ENCODE data around the gene ATL2.
"Not testable (repeated sequence)": the region's sequence is repeated elsewhere in the genome, so short reads cannot be mapped to it uniquely, and the experiment has no call there.

The ATL2 gene

DNA sequence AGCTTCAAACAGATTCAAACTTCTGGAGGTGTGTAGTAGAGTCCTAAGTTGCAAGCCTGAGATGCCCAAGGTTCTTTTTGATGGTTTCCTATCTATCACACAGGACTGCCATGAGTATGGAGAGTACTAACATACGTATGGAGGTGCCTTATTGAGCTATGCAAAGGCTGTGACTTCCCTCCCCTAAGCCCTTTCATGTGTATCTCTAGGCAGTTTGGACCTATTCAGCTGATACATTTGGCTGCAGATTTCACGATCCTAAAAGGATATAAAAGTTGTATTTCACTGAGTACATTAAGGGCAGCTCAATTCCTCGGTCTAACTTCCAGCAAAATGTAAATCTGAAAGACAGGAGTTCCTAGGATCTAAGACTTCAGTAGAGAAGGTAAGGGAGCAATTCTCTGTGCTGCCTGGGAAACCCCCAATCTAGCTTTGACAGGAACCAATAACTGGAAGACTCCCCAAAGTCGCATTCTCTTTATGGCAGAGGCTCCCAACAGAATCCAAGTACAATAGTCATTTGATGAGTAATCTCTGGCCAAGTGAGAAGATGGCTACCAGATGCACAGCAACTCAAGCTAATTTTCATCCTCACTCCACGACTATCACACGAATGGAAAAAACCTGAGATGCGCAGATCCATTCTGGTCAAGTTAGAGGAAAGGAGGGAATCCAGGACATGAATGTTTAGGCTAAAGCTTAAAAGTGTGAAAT is 83.8 kb downstream of the ATL2 start:
- H3K4me3 ChIP-seq (ENCODE audit: low read depth, low read length), result no peak overlapping the region
- DNase-seq (ENCODE audit: low read depth), result no peak
- TF ChIP-seq, protein P1, sequence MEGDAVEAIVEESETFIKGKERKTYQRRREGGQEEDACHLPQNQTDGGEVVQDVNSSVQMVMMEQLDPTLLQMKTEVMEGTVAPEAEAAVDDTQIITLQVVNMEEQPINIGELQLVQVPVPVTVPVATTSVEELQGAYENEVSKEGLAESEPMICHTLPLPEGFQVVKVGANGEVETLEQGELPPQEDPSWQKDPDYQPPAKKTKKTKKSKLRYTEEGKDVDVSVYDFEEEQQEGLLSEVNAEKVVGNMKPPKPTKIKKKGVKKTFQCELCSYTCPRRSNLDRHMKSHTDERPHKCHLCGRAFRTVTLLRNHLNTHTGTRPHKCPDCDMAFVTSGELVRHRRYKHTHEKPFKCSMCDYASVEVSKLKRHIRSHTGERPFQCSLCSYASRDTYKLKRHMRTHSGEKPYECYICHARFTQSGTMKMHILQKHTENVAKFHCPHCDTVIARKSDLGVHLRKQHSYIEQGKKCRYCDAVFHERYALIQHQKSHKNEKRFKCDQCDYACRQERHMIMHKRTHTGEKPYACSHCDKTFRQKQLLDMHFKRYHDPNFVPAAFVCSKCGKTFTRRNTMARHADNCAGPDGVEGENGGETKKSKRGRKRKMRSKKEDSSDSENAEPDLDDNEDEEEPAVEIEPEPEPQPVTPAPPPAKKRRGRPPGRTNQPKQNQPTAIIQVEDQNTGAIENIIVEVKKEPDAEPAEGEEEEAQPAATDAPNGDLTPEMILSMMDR (IDR thresholded peaks at IDR 0.05; ENCODE audit: control insufficient read depth, extremely low read depth, insufficient read depth), result no peak

DNA sequence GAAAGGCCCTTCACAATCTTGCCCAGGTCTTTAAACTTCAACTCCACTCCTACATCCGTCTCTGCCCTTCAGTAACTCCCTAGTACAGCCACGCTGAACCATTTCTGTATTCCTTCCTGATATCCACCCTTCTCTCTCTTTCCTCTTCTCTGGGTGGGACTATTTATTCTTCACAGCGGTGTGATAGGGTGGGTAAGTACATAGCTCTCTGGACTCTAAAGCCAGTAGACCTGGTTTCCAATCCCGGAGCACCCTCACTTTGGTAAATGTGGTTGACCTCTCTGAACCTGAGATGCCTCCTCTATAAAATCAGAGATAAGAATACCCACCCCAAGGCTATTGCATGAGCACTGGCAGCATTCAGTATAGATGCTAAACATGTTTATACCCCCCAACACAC is 86.7 kb downstream of the ATL2 start:
- TF ChIP-seq, protein P1 (IDR thresholded peaks at IDR 0.05; ENCODE audit: control insufficient read depth, extremely low read depth, insufficient read depth), result no peak
- DNase-seq (ENCODE audit: low read depth), result no peak

DNA sequence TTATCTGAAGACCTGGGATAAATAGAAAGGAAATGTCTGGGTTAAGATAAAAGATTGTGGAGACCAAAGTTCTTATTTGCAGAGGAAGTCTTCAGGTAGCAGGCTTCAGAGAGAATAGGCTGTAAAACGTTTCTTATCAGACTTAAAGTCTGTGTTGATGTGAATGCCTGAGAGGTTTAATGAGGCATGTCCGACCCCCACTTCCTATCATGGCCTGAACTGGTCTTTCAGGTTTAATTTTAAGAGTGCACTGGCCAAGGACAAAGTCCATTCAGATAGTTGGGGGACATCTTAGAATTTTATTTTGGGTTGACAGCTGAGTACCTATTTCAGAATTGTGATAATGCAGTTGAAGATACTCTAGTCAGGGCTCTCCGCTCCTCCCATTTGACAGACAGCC is 92.1 kb downstream of the ATL2 start:
- TF ChIP-seq, protein P1 (IDR thresholded peaks at IDR 0.05; ENCODE audit: control insufficient read depth, extremely low read depth, insufficient read depth), result no peak
- H3K4me3 ChIP-seq (ENCODE audit: low read depth, low read length), result no peak overlapping the region
- DNase-seq (ENCODE audit: low read depth), result no peak

More for the DNA sequence above, 86.7 kb downstream of the ATL2 start:
- H3K4me3 ChIP-seq (ENCODE audit: low read depth, low read length), result no peak overlapping the region

DNA sequence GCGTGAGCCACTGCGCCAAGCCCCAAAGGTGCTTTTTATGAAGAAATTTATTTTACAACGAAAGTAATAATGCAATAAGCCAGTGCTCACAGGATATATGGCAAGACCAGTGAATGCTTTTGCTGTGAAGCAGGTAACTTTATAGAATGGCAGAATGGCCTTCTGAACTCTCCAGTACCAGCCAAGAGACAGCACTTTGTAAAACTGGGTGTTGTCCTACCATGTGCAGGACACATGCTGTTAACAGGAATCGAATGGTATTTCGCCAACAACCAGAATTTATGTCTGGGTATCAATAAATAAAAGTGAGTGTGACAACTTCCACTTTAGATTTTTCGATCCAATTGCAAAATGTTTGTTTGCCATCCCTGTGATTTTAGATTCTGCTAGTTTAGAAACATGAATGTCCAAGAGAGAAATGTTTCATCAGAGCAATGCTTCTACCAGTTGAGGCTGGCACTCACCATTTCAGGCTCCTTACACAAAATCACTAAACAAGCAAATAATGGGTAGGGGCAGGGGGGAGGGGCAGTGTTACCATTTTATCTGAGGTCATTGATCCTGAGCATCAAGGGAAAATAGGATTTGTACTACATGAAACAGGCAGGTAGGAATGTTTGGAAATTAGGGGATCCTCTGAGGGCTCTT is 95.9 kb downstream of the ATL2 start:
- no peak overlapping the region for H3K4me3 ChIP-seq (ENCODE audit: low read depth, low read length)
- no peak for DNase-seq (ENCODE audit: low read depth)
- TF ChIP-seq, protein P1 (IDR thresholded peaks at IDR 0.05; ENCODE audit: control insufficient read depth, extremely low read depth, insufficient read depth), result no peak

DNA sequence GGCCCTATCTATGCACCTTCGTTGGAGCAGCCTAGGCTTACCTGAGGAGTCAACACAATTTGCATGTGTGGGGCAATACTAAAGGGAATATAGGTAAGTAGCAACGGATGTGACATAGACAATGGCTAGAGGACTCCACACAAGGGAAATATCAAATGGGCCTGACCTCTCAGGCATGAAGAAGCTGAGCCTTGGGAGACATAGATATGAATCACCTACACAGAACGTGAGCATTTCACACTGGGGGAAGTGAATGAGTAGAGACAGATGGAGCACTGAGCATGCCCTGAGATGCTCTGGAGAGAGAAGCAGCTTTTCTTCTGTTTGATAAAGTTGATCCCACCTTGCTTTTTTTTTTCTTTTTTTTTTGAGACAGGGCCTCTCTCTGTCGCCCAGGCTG is 97.9 kb downstream of the ATL2 start:
- TF ChIP-seq, protein P1 (IDR thresholded peaks at IDR 0.05; ENCODE audit: control insufficient read depth, extremely low read depth, insufficient read depth), result no peak
- DNase-seq (ENCODE audit: low read depth), result no peak
- no peak overlapping the region for H3K4me3 ChIP-seq (ENCODE audit: low read depth, low read length)

DNA sequence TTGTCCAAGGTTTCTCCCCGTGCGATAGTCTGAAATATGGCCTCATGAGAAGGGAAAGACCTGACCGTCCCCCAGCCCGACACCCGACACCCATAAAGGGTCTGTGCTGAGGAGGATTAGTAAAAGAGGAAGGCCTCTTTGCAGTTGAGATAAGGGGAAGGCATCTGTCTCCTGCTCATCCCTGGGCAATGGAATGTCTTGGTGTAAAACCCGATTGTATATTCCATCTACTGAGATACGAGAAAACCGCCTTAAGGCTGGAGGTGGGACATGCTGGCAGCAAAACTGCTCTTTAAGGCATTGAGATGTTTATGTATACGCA is 99.0 kb downstream of the ATL2 start:
- H3K4me3 ChIP-seq (ENCODE audit: low read depth, low read length); DNase-seq (ENCODE audit: low read depth): not testable (repeated sequence)

DNA sequence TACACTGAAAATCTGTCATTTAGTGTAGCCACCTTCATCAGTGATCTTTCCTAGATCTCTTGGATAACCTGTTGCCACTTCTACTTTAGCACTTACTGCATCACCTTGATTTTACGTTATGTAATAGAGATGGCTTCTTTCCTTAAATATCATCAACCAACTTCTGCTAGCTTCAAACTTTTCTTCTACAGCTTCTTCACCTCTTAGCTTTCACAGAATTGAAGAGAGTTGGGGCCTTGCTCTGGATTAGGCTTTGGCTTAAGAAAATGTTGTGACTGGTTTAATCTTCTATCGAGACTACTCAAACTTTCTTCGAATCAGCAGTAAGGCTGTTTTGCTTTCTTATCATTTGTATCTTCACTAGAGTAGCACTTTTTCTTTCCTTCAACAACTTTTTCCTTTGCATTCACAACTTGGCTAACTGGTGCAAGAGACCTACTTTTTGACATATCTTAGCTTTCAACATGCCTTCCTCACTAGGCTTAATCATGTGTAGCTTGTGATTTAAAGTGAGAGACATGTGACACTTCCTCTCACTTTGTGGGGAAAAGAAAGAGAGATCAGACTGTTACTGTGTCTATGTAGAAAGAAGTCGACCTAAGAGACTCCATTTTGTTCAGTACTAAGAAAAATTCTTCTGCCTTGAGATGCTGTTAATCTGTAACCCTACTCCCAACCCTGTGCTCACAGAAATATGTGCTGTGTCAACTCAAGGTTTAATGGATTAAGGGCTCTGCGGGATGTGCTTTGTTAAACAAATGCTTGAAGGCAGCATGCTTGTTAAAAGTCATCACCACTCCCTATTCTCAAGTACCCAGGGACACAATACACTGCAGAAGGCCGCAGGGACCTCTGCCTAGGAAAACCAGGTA is 99.6 kb downstream of the ATL2 start:
- no peak for DNase-seq (ENCODE audit: low read depth)
- H3K4me3 ChIP-seq (ENCODE audit: low read depth, low read length), result no peak overlapping the region
- TF ChIP-seq, protein P1 (IDR thresholded peaks at IDR 0.05; ENCODE audit: control insufficient read depth, extremely low read depth, insufficient read depth), result no peak
